OCI-LY3 (cell line): ENCODE data around the gene S1PR1.

Experiments used
- CTCF ChIP-seq: fragments of 200-600, 300-600 bp; sonication (generic); IDR thresholded peaks from 2 replicates; pipeline ENCODE4 v1.5.1; 2014; ENCODE audit warnings: antibody characterized with exemption, low read length, low read depth
- EZH2phosphoT487 ChIP-seq: fragments of 200-600 bp; shearing (Covaris generic); IDR thresholded peaks from 2 replicates; pipeline ENCODE4 v1.6.1; 2018; ENCODE audit warnings: antibody characterized with exemption, mixed run types, low read depth

- TF ChIP-seq CTCF: no peak
- TF ChIP-seq EZH2phosphoT487: no peak
These were observed 6.9 kb downstream of the S1PR1 start for GRCh38 chr1:101243751-101244150.
